Prostate gland (tissue), 2 donors: Measurements from ENCODE around the gene CNBD2. TPM values are rescaled to one million over a fixed set of nuclear protein-coding genes. Genes with fewer than 3 reads are reported as not detected.
"Not testable (repeated sequence)": the region's sequence is repeated elsewhere in the genome, so short reads cannot be mapped to it uniquely, and the experiment has no call there.

Experiments
- DNase-seq: peaks from one replicate; pipeline ENCODE4 v3.0.0-alpha.2; 2019; ENCODE audit warnings: low spot score
- H3K27ac ChIP-seq, 2 donors: fragments of 200-600 bp; sonication (generic); 2 replicates each; pipeline ENCODE4 v1.5.1; 2017 to 2019
- H3K27me3 ChIP-seq: fragments of 200-600 bp; sonication (generic); replicated peaks from 2 replicates; pipeline ENCODE4 v1.5.1; 2019; ENCODE audit not compliant: insufficient read depth
- H3K36me3 ChIP-seq, 2 donors: fragments of 200-600 bp; sonication (generic); 1 replicate in 1 of 2; 2 replicates in 1 of 2; pipeline versions ENCODE4 v1.5.1 to v1.8.1; 2017 to 2019
- H3K4me1 ChIP-seq: fragments of 200-600 bp; sonication (generic); replicated peaks from 2 replicates; pipeline ENCODE4 v1.5.1; 2019
- H3K4me3 ChIP-seq, 2 donors: fragments of 200-600 bp; sonication (generic); 2 replicates each; pipeline ENCODE4 v1.5.1; 2017 to 2019
- H3K9me3 ChIP-seq: fragments of 200-600 bp; sonication (generic); 2 replicates; pipeline ENCODE4 v1.5.1; 2017
- POLR2A ChIP-seq: fragments of 450-650 bp; IDR thresholded peaks from one replicate; pipeline ENCODE4 v1.6.1; 2016; ENCODE audit warnings: antibody characterized with exemption, mild to moderate bottlenecking
- POLR2AphosphoS5 ChIP-seq: sonication (generic); formaldehyde crosslinking; IDR thresholded peaks from one replicate; pipeline ENCODE4 v1.6.1; 2017; ENCODE audit warnings: antibody characterized with exemption
- WGBS: methylation state at CpG from one replicate; pipeline ENCODE4 v1.1.5; 2018; 5-methylcytosine and 5-hydroxymethylcytosine counted together
- intact Hi-C: fragments of 100-400 bp; cut with DNase I; formaldehyde crosslinking; loops from one replicate; pipeline ENCODE4 v1.14.2; 2022
- total RNA-seq, 2 donors: library from RNA; depleted of rRNA; stranded (reverse); fragments of >200 nt; gene quantifications; one replicate each; pipeline ENCODE4 v1.1.0, GENCODE V29; 2016
- TF ChIP-seq, protein P1 (sequence below), 4 experiments: fragments of 200-600 bp in 2 of 4; fragments of 450-650 bp in 2 of 4; sonication (generic) in 2 of 4; IDR thresholded peaks; 1 replicate in 3 of 4; 2 replicates in 1 of 4; pipeline ENCODE4 v1.5.1; 2016 to 2019; ENCODE audit warnings: antibody characterized with exemption in 4 of 4, mild to moderate bottlenecking in 2 of 4, moderate library complexity in 2 of 4

CNBD2 gene
- total RNA-seq, 2 donors from 2014 or later, result 3.3 to 7.7 TPM

DNA sequence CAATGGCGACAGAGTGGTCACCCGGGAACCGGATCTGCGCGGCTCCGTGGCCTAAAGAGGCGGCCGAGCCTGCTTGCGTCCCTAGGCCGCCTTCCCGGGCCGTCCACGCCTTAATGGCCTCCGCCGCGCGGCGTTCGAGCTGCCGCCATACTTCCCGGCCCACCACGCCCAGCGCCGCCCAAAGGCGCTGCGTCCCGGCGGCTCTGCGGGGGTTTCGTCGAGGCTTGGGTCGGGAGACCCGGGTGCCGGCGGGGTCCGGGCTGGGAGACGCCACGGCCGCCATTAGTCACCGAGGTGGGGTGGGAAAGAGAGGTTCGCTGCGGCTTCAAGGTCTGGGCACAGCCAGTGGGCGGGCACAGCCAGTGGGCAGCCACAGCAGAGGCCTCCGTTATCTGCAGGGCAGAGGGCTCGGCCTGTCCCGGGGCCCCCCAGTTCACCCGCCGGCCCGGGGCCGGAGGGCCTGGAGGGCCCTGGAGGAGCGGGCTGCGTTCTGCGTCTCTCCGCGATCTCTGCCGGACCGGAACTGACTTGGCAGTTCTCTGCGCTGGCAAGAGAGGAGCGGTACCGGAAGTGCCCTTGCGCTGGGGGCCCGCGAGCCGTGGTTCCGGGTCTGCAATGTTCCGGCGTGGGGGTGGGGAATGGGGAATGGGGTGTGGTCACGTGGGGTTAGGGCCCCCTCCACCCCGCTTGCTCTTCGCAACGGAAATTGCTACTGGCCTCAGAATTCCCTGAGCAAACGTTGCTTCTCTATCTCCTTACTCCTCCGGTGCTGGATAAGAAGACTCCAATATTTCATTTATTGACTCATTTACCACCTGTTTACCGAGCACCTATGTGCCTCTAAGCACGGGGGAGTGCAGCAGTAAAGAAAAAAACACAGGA is 82.3 kb downstream of the CNBD2 start:
- intact Hi-C loops, result no loop called here
- Histone ChIP-seq H3K4me3 (peak overlapping the region; percentile 91 to 99), H3K4me1 (peaks cover 3% of the 10 kb centered on the region), H3K9me3 (no peaks in the 10 kb centered on the region), H3K36me3 (no peaks in the 10 kb centered on the region), H3K27me3 (no peaks in the 10 kb centered on the region), H3K27ac (peak overlapping the region; percentile 96 to 97)
- TF ChIP-seq, protein P1, sequence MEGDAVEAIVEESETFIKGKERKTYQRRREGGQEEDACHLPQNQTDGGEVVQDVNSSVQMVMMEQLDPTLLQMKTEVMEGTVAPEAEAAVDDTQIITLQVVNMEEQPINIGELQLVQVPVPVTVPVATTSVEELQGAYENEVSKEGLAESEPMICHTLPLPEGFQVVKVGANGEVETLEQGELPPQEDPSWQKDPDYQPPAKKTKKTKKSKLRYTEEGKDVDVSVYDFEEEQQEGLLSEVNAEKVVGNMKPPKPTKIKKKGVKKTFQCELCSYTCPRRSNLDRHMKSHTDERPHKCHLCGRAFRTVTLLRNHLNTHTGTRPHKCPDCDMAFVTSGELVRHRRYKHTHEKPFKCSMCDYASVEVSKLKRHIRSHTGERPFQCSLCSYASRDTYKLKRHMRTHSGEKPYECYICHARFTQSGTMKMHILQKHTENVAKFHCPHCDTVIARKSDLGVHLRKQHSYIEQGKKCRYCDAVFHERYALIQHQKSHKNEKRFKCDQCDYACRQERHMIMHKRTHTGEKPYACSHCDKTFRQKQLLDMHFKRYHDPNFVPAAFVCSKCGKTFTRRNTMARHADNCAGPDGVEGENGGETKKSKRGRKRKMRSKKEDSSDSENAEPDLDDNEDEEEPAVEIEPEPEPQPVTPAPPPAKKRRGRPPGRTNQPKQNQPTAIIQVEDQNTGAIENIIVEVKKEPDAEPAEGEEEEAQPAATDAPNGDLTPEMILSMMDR (IDR thresholded peaks at IDR 0.05), result no peak
- peak; percentile 92 for TF ChIP-seq POLR2AphosphoS5
- TF ChIP-seq POLR2A, result peak; percentile 95
- DNase-seq, result peak; percentile 86
- WGBS, result under 1% methylated on average over 68 of the region's 75 CpGs

DNA sequence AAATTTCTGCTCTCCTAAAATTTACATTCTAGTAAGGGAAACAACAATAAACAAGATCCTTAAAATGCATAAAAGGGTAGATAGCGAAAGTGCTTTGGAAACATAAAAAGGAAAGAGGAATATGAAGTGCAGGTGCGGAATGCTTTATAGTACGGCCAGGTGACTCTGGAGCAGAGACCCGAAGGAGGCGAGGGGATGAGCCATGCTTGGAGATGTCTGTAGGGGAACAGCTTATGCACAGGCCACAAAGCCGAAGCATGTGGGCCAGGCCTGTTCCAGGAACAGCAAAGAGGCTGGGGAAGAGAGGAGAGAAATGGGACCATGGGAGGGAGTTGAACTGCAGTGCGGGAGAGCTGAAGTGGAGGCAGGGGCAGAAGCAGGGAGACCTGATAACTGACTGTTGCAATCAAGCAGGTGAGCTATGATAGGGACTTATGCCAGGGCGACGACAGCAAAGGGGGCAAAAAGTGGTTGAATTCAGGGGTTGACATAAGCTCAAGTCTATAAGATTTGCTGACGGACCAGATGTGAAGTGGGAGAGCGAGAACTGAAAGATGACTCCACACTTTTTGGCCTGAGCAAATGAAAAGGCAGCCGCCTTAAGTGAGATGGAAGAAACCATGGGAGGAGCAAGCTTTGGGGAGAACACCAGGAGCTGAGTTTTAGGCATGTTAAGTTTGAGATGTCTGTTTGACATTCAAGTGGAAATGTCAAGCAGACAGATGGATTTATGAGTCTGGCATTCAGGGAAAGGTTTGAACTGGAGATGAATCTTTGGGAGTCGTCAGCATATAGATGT is 83.1 kb downstream of the CNBD2 start:
- intact Hi-C loops, result no loop called here
- WGBS, result 64% methylated on average over 13 of the region's 13 CpGs
- Histone ChIP-seq H3K9me3 (no peaks in the 10 kb centered on the region), H3K4me1 (peaks cover 3% of the 10 kb centered on the region), H3K27me3 (no peaks in the 10 kb centered on the region), H3K36me3 (no peaks in the 10 kb centered on the region), H3K27ac (peak overlapping the region; percentile 96 to 97), H3K4me3 (peak overlapping the region; percentile 91 to 99)
- TF ChIP-seq POLR2A (no peak), POLR2AphosphoS5 (no peak)
- TF ChIP-seq, protein P1 (IDR thresholded peaks at IDR 0.05), result no peak
- DNase-seq, result no peak

DNA sequence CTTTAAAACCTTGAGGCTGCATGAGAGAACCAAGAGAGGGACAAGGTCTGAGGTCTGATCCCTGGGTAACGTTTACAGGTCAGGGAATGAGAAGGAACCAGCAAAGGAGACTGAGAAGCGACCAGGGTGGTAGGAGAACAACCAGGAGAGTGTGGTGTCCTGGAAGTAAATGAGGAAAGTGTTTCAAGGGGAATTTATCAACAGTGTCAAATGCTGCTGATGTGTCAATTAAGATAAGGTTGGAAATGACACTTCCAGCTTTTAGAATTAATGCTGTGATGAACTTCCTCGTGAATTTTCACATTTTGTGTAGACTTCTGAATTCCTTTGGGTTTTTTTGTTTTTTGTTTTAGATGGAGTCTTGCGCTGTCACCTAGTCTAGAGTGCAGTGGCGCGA is 83.7 kb downstream of the CNBD2 start:
- intact Hi-C loops, result no loop called here
- 91% methylated on average over 6 of the region's 6 CpGs for WGBS
- H3K4me1 ChIP-seq, result peaks cover 3% of the 10 kb centered on the region
- H3K36me3 ChIP-seq, result no peaks in the 10 kb centered on the region
- no peak overlapping the region for H3K27ac ChIP-seq
- no peak for DNase-seq
- no peaks in the 10 kb centered on the region for H3K9me3 ChIP-seq
- H3K4me3 ChIP-seq, result no peak overlapping the region
- H3K27me3 ChIP-seq, result no peaks in the 10 kb centered on the region
- TF ChIP-seq, protein P1 (IDR thresholded peaks at IDR 0.05), result no peak
- no peak for TF ChIP-seq POLR2AphosphoS5
- no peak for TF ChIP-seq POLR2A

DNA sequence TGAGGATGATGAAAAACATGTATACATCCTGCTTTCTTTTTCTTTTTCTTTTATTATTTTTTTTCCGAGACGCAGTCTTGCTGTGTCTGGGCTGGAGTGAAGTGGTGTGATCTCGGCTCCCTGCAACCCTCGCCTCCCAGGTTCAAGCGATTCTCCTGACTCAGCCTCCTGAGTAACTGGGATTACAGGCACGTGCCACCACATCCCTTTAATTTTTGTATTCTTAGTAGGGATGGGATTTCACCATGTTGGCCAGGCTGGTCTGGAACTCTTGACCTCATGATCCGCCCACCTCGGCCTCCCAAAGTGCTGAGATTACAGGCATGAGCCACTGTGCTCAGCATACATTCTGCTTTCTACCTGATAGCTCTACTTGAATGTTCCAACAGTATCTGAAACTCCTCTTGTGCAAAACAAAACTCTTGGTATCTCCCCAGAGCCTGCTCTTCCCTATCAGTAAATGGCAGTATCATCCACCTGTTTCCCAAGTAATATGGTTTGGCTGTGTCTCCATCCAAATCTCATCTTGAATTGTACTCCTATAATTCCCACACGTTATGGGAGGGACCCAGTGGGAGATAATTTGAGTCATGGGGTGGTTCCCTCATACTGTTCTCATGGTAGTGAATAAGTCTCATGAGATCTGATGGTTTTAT is 85.6 kb downstream of the CNBD2 start:
- DNase-seq, H3K27me3 ChIP-seq, H3K4me1 ChIP-seq, H3K4me3 ChIP-seq, H3K9me3 ChIP-seq, intact Hi-C loops, H3K36me3 ChIP-seq, H3K27ac ChIP-seq: not testable (repeated sequence)
- 88% methylated on average over 9 of the region's 9 CpGs for WGBS

DNA sequence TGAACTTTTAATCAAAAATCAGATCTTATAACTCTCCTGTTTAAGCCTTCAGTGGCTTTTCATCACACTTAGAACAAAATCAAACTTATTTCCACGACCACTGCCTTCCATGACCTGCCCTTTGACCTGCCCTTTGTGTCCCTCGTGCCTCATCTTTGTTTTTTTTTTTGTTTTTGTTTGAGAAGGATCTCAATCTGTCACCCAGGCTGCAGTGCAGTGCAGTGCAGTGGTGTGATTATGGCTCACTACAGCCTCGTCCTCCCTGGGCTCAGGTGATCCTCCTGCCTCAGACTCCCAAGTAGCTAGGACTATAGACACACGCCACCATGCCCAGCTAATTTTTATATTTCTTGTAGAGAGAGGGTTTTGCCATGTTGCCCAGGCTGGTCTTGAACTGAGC is 86.8 kb downstream of the CNBD2 start:
- 78% methylated on average over 4 of the region's 4 CpGs for WGBS
- no peaks in the 10 kb centered on the region for H3K27me3 ChIP-seq
- H3K27ac ChIP-seq, result no peak overlapping the region
- H3K4me3 ChIP-seq, result no peak overlapping the region
- H3K9me3 ChIP-seq, result no peaks in the 10 kb centered on the region
- peaks cover 3% of the 10 kb centered on the region for H3K4me1 ChIP-seq
- no peak for DNase-seq
- no peaks in the 10 kb centered on the region for H3K36me3 ChIP-seq
- intact Hi-C loops, result no loop called here
- TF ChIP-seq POLR2AphosphoS5 (no peak), POLR2A (no peak)
- TF ChIP-seq, protein P1 (IDR thresholded peaks at IDR 0.05), result no peak
